Activated naive CD8-positive, alpha-beta T cell treated with anti-CD3 and anti-CD28 coated beads, Interleukin-2, amount 50 U/mL, for 16 hours (primary cell): ENCODE measurements around the gene ARHGAP15.

Source experiments
- DNase-seq: peaks from one replicate; pipeline ENCODE4 v3.0.0-alpha.2; 2020; ENCODE audit warnings: low read depth, low spot score

The ARHGAP15 gene

GRCh38 chr2:143262389-143262788 is 133.2 kb downstream of the ARHGAP15 start:
- DNase-seq = no peak

- DNase-seq = no peak
Observed at GRCh38 chr2:143263066-143263625, 133.9 kb downstream of the ARHGAP15 start.

GRCh38 chr2:143264851-143265250 is 135.6 kb downstream of the ARHGAP15 start:
- DNase-seq = no peak

GRCh38 chr2:143279672-143280071 is 150.5 kb downstream of the ARHGAP15 start:
- DNase-seq = no peak

GRCh38 chr2:143280097-143280757 is 151.0 kb downstream of the ARHGAP15 start:
- DNase-seq = no peak

GRCh38 chr2:143282684-143283083 is 153.5 kb downstream of the ARHGAP15 start:
- DNase-seq = no peak

GRCh38 chr2:143284087-143284675 is 155.0 kb downstream of the ARHGAP15 start:
- no peak for DNase-seq

GRCh38 chr2:143289025-143289424 is 159.8 kb downstream of the ARHGAP15 start:
- no peak for DNase-seq

GRCh38 chr2:143290221-143290620 is 161.0 kb downstream of the ARHGAP15 start:
- DNase-seq = no peak

- no peak for DNase-seq
Observed at GRCh38 chr2:143294068-143294467, 164.8 kb downstream of the ARHGAP15 start.

- no peak for DNase-seq
Observed at GRCh38 chr2:143296089-143296488, 166.9 kb downstream of the ARHGAP15 start.

- no peak for DNase-seq
Observed at GRCh38 chr2:143297182-143297581, 168.0 kb downstream of the ARHGAP15 start.

GRCh38 chr2:143300536-143300935 is 171.3 kb downstream of the ARHGAP15 start:
- DNase-seq = no peak

GRCh38 chr2:143311426-143311825 is 182.2 kb downstream of the ARHGAP15 start:
- DNase-seq = no peak

- no peak for DNase-seq
Observed at GRCh38 chr2:143312441-143312840, 183.2 kb downstream of the ARHGAP15 start.

GRCh38 chr2:143313861-143314260 is 184.6 kb downstream of the ARHGAP15 start:
- no peak for DNase-seq

GRCh38 chr2:143321994-143322393 is 192.8 kb downstream of the ARHGAP15 start:
- no peak for DNase-seq

- no peak for DNase-seq
Observed at GRCh38 chr2:143329288-143329687, 200.1 kb downstream of the ARHGAP15 start.

- DNase-seq = no peak
Observed at GRCh38 chr2:143333168-143333791, 204.1 kb downstream of the ARHGAP15 start.

GRCh38 chr2:143333847-143334246 is 204.6 kb downstream of the ARHGAP15 start:
- no peak for DNase-seq

GRCh38 chr2:143334837-143335236 is 205.6 kb downstream of the ARHGAP15 start:
- no peak for DNase-seq

- no peak for DNase-seq
Observed at GRCh38 chr2:143336719-143337210, 207.5 kb downstream of the ARHGAP15 start.

- no peak for DNase-seq
Observed at GRCh38 chr2:143341478-143341877, 212.3 kb downstream of the ARHGAP15 start.
